OCI-LY1 (cell line): ENCODE data around the gene HECTD2.

ENCODE experiments used
- H2AFZ ChIP-seq: fragments of 200-600 bp; sonication (generic), shearing (Covaris generic); 2 replicates; pipeline ENCODE4 v1.6.0; 2014; ENCODE audit warnings: antibody characterized with exemption, mild to moderate bottlenecking, low read length
- H3F3A ChIP-seq: fragments of 200-600 bp; sonication (generic), shearing (Covaris generic); 2 replicates; pipeline ENCODE4 v1.6.0; 2014; ENCODE audit warnings: mild to moderate bottlenecking, antibody characterized with exemption, low read length, moderate library complexity; ENCODE audit not compliant: insufficient read depth
- H3K27ac ChIP-seq: fragments of 200-600 bp; sonication (generic); 2 replicates; pipeline ENCODE4 v1.5.1; 2014; ENCODE audit warnings: low read length, mixed run types, mild to moderate bottlenecking, low read depth; ENCODE audit not compliant: poor library complexity, severe bottlenecking
- H3K27me3 ChIP-seq: fragments of 200-600 bp; sonication (generic); 2 replicates; pipeline ENCODE4 v1.6.0; 2014; ENCODE audit warnings: antibody characterized with exemption, mild to moderate bottlenecking, low read length, moderate library complexity; ENCODE audit not compliant: insufficient read depth
- H3K36me3 ChIP-seq: fragments of 200-600 bp; sonication (generic); 2 replicates; pipeline ENCODE4 v1.6.1; 2014; ENCODE audit warnings: mild to moderate bottlenecking, antibody characterized with exemption, low read length, moderate library complexity, mixed read lengths; ENCODE audit not compliant: insufficient read depth
- H3K4me1 ChIP-seq: fragments of 200-600 bp; sonication (generic); 2 replicates; pipeline ENCODE4 v1.5.1; 2014; ENCODE audit warnings: mild to moderate bottlenecking, low read length, moderate library complexity; ENCODE audit not compliant: insufficient read depth, severe bottlenecking
- H3K4me2 ChIP-seq: fragments of 200-600 bp; sonication (generic), shearing (Covaris generic); 2 replicates; pipeline ENCODE4 v1.6.1; 2014; ENCODE audit warnings: low read length
- H3K4me3 ChIP-seq: fragments of 200-600 bp; sonication (generic); 2 replicates; pipeline ENCODE4 v1.5.1; 2014; ENCODE audit warnings: low read length, low read depth, mild to moderate bottlenecking, mixed read lengths; ENCODE audit not compliant: poor library complexity, severe bottlenecking
- H3K79me2 ChIP-seq: fragments of 200-600 bp; shearing (Covaris generic); 2 replicates; pipeline ENCODE4 v1.6.1; 2016; ENCODE audit warnings: mixed run types, low read length, mixed read lengths; ENCODE audit not compliant: insufficient read depth
- H3K9ac ChIP-seq: fragments of 200-600 bp; sonication (generic), shearing (Covaris generic); 2 replicates; pipeline ENCODE4 v1.6.1; 2014; ENCODE audit warnings: mild to moderate bottlenecking, low read length, mixed read lengths
- H3K9me2 ChIP-seq: fragments of 200-600 bp; sonication (generic), shearing (Covaris generic); 2 replicates; pipeline ENCODE4 v1.6.1; 2014; ENCODE audit warnings: low read depth, mild to moderate bottlenecking, low read length, mixed read lengths
- H3K9me3 ChIP-seq: fragments of 200-600 bp; shearing (Covaris generic); 2 replicates; pipeline ENCODE4 v1.6.1; 2014; ENCODE audit warnings: low read length, mixed read lengths
- H4K20me1 ChIP-seq: fragments of 200-600 bp; sonication (generic), shearing (Covaris generic); 2 replicates; pipeline ENCODE4 v1.6.0; 2016; ENCODE audit warnings: mild to moderate bottlenecking, low read length; ENCODE audit not compliant: insufficient read depth
- EZH2 ChIP-seq: fragments of 200-600 bp; sonication (generic), shearing (Covaris generic); IDR thresholded peaks from 2 replicates; pipeline ENCODE4 v1.8.0; 2017; ENCODE audit warnings: borderline replicate concordance, mixed run types, mild to moderate bottlenecking, antibody characterized with exemption, low read length, moderate library complexity, mixed read lengths
- TF ChIP-seq, protein P1 (sequence below): fragments of 200-600 bp; sonication (generic), shearing (Covaris generic); IDR thresholded peaks from 2 replicates; pipeline ENCODE4 v1.5.1; 2017; ENCODE audit warnings: mild to moderate bottlenecking, antibody characterized with exemption, low read length, moderate library complexity, mixed read lengths

HECTD2 gene

DNA sequence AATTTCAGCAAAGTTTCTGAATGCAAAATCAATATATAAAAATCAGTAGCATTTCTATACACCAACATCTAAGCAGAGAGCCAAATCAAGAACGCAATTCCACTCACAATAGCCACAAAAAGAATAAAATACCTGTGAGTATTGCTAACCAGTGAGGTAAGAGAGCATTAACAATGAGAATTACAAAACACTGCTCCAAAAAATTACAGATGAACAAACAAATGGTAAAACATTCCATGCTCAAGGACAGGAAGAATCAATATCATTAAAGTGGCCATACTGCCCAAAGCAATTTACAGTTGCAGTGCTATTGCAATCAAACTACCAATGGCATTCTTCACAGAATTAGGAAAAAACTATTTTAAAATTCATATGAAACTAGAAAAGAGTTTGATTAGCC is 61.5 kb downstream of the HECTD2 start:
- Histone ChIP-seq H3K27ac (no peak overlapping the region), H3K4me1 (no peaks in the 10 kb centered on the region), H3K36me3 (no peaks in the 10 kb centered on the region), H3K9ac (no peak overlapping the region), H3K79me2 (no peaks in the 10 kb centered on the region), H3K4me2 (no peak overlapping the region), H3K9me2 (no peaks in the 10 kb centered on the region), H3K4me3 (no peak overlapping the region), H3F3A (no peaks in the 10 kb centered on the region), H4K20me1 (no peaks in the 10 kb centered on the region), H3K9me3 (no peaks in the 10 kb centered on the region), H2AFZ (no peak overlapping the region), H3K27me3 (no peaks in the 10 kb centered on the region)
- no peak for TF ChIP-seq EZH2
- TF ChIP-seq, protein P1, sequence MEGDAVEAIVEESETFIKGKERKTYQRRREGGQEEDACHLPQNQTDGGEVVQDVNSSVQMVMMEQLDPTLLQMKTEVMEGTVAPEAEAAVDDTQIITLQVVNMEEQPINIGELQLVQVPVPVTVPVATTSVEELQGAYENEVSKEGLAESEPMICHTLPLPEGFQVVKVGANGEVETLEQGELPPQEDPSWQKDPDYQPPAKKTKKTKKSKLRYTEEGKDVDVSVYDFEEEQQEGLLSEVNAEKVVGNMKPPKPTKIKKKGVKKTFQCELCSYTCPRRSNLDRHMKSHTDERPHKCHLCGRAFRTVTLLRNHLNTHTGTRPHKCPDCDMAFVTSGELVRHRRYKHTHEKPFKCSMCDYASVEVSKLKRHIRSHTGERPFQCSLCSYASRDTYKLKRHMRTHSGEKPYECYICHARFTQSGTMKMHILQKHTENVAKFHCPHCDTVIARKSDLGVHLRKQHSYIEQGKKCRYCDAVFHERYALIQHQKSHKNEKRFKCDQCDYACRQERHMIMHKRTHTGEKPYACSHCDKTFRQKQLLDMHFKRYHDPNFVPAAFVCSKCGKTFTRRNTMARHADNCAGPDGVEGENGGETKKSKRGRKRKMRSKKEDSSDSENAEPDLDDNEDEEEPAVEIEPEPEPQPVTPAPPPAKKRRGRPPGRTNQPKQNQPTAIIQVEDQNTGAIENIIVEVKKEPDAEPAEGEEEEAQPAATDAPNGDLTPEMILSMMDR, result no peak

DNA sequence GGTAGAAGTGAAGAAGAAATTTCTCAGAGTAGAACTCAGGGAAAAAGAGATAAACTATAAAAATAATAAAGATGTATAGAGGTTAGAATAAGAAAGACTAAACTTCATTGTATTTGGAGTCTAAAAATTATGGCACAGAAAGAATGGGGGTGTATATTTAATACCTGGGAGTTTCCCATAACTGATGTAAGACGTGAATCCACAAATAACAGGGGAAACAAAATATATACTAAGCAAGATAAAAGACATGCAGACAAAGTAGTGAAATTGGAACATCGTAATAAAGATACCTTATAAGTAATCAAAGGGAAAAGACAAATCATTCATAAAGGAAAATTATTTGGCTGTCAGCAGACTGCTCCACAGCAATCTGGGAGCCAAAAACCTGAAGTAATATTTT is 62.8 kb downstream of the HECTD2 start:
- Histone ChIP-seq H2AFZ (no peak overlapping the region), H3K4me3 (no peak overlapping the region), H3K4me1 (no peaks in the 10 kb centered on the region), H3K9me2 (no peaks in the 10 kb centered on the region), H3K27me3 (no peaks in the 10 kb centered on the region), H4K20me1 (no peaks in the 10 kb centered on the region), H3K9ac (no peak overlapping the region), H3K4me2 (no peak overlapping the region), H3K27ac (no peak overlapping the region), H3K9me3 (no peaks in the 10 kb centered on the region), H3K79me2 (no peaks in the 10 kb centered on the region), H3K36me3 (no peaks in the 10 kb centered on the region), H3F3A (no peaks in the 10 kb centered on the region)
- TF ChIP-seq EZH2, result no peak
- TF ChIP-seq, protein P1, result no peak

DNA sequence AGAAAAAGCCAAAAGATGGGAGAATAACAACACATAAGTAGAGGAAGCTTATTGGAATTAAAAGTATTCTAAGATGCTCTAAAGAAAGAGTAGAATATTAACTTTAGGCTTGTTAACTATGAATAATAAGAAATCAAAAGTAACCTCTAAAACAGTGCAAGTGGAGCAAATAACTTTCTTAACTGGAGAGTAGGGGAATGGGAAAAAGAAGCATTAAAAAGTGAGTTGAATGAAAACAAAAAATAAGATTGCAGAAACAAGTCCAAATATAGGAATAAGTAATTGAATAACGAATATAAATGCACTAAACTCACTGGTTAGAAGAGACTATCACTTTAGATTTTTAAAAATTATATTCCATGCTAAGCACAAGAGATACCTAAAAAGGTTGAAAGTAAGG is 63.9 kb downstream of the HECTD2 start:
- Histone ChIP-seq H3K4me1 (no peaks in the 10 kb centered on the region), H3K79me2 (no peaks in the 10 kb centered on the region), H3K9ac (no peak overlapping the region), H3K27ac (no peak overlapping the region), H3K9me3 (no peaks in the 10 kb centered on the region), H3K36me3 (no peaks in the 10 kb centered on the region), H4K20me1 (no peaks in the 10 kb centered on the region), H3K9me2 (no peaks in the 10 kb centered on the region), H3K4me3 (no peak overlapping the region), H2AFZ (no peak overlapping the region), H3F3A (no peaks in the 10 kb centered on the region), H3K27me3 (no peaks in the 10 kb centered on the region), H3K4me2 (no peak overlapping the region)
- TF ChIP-seq, protein P1, result no peak
- no peak for TF ChIP-seq EZH2
